Parathyroid adenoma (tissue), 2 donors: Measurements from ENCODE around the gene SS18L1.

Experiments
- H2AFZ ChIP-seq: fragments of 300-600 bp; sonication (generic); one replicate; pipeline ENCODE4 v1.7.0; 2017; ENCODE audit warnings: antibody characterized with exemption, mild to moderate bottlenecking
- H3K27ac ChIP-seq: fragments of 300-600 bp; sonication (generic); one replicate; pipeline ENCODE4 v1.7.0; 2017
- H3K27me3 ChIP-seq: fragments of 300-600 bp; sonication (generic); one replicate; pipeline ENCODE4 v1.7.0; 2017; ENCODE audit warnings: low read length; ENCODE audit not compliant: control insufficient read depth, insufficient read depth
- H3K36me3 ChIP-seq: fragments of 300-600 bp; sonication (generic); one replicate; pipeline ENCODE4 v1.7.0; 2017; ENCODE audit warnings: low read length; ENCODE audit not compliant: control insufficient read depth, insufficient read depth
- H3K4me1 ChIP-seq: fragments of 300-600 bp; sonication (generic); one replicate; pipeline ENCODE4 v1.7.0; 2017; ENCODE audit warnings: control low read depth
- H3K4me2 ChIP-seq: fragments of 300-600 bp; sonication (generic); one replicate; pipeline ENCODE4 v1.7.0; 2017; ENCODE audit warnings: low read length
- H3K4me3 ChIP-seq: fragments of 300-600 bp; sonication (generic); one replicate; pipeline ENCODE4 v1.7.0; 2017; ENCODE audit warnings: low read depth, low read length
- H3K79me2 ChIP-seq: fragments of 300-600 bp; sonication (generic); one replicate; pipeline ENCODE4 v1.7.0; 2017; ENCODE audit warnings: control low read depth
- H3K9ac ChIP-seq: fragments of 300-600 bp; sonication (generic); one replicate; pipeline ENCODE4 v1.7.0; 2017; ENCODE audit warnings: mild to moderate bottlenecking
- H3K9me3 ChIP-seq: fragments of 300-600 bp; sonication (generic); one replicate; pipeline ENCODE4 v1.7.0; 2017; ENCODE audit warnings: low read length; ENCODE audit not compliant: control insufficient read depth
- TF ChIP-seq, protein P1 (sequence below): fragments of 300-600 bp; sonication (generic); IDR thresholded peaks from one replicate; pipeline ENCODE4 v1.7.0; 2017; ENCODE audit warnings: antibody characterized with exemption, mild to moderate bottlenecking
- donor health status: primary hyperparathyroidism.

The SS18L1 gene

DNA sequence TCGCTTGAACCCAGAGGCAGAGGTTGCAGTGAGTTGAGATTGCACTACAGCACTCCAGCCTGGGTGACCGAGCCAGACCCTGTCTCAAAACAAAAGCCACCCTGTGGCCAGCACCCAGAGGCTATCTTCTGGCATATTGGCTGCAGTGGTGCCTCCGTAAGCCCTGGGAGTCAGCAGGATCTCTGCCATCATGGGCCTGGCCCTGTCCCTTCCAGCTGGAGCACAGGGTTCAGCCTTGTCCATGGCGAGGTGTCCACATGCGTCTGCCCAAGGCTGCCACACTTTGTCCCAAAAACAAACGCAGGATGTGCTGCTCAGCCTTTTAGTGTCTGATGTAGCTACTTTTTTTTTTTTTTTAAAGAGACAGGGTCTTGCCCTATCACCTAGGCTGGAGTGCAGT lies 23.9 kb downstream of the SS18L1 start:
- H3K4me3 ChIP-seq: no peak overlapping the region
- no peak overlapping the region for H2AFZ ChIP-seq
- no peaks in the 10 kb centered on the region for H3K36me3 ChIP-seq
- H3K79me2 ChIP-seq: no peaks in the 10 kb centered on the region
- TF ChIP-seq, protein P1, sequence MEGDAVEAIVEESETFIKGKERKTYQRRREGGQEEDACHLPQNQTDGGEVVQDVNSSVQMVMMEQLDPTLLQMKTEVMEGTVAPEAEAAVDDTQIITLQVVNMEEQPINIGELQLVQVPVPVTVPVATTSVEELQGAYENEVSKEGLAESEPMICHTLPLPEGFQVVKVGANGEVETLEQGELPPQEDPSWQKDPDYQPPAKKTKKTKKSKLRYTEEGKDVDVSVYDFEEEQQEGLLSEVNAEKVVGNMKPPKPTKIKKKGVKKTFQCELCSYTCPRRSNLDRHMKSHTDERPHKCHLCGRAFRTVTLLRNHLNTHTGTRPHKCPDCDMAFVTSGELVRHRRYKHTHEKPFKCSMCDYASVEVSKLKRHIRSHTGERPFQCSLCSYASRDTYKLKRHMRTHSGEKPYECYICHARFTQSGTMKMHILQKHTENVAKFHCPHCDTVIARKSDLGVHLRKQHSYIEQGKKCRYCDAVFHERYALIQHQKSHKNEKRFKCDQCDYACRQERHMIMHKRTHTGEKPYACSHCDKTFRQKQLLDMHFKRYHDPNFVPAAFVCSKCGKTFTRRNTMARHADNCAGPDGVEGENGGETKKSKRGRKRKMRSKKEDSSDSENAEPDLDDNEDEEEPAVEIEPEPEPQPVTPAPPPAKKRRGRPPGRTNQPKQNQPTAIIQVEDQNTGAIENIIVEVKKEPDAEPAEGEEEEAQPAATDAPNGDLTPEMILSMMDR: no peak
- H3K27me3 ChIP-seq: no peaks in the 10 kb centered on the region
- H3K27ac ChIP-seq: no peak overlapping the region
- no peak overlapping the region for H3K9ac ChIP-seq
- H3K4me1 ChIP-seq: no peaks in the 10 kb centered on the region
- no peaks in the 10 kb centered on the region for H3K9me3 ChIP-seq
- no peak overlapping the region for H3K4me2 ChIP-seq

DNA sequence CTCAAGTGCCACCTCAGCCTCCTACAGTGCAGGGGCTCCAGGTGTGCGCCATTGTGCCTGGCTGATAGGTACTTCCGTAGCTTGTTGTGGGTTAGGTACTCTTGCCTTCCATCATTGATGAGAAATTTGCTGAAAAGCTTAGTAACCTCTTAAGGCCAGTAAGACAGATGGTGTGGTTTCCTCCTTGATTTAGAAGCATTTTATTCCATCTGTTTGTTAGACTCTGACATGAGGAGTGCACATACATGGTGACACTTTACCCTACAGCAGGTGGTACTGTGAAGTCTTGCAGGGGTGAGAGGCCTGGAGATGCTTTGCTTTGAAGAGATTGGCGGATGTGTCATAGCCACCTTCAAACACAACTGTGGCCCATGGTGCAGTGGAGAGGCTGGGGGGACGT lies 24.5 kb downstream of the SS18L1 start:
- TF ChIP-seq, protein P1: no peak
- H3K4me1 ChIP-seq: no peaks in the 10 kb centered on the region
- H2AFZ ChIP-seq: no peak overlapping the region
- no peaks in the 10 kb centered on the region for H3K9me3 ChIP-seq
- H3K79me2 ChIP-seq: no peaks in the 10 kb centered on the region
- no peak overlapping the region for H3K4me2 ChIP-seq
- no peaks in the 10 kb centered on the region for H3K27me3 ChIP-seq
- no peaks in the 10 kb centered on the region for H3K36me3 ChIP-seq
- H3K9ac ChIP-seq: no peak overlapping the region
- H3K4me3 ChIP-seq: no peak overlapping the region
- no peak overlapping the region for H3K27ac ChIP-seq

DNA sequence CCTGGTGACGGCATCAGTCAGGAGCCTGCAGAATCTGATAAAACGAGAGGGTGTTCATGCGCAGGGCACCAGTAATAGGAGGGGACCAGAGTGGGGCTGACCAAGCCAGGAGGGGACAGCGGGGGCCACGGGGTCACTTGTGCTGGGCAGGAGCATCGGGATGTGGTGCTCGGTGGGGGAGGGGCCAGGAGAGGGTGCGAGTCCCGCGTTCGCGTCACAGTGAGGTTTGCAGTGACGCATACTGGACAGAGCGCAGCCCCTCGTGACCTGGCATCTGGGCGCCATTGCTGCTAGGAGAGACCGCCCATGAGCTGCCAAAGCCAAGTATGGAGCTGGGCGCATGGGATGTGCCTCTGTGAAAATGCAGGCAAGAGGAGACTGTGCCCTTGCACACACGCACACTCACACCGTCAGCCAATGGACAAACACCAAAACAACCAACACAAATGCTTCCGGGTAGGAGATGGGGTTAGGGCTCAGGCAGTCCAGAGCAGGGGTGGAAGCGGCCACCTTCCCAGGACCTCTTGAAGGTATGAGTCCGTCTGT lies 25.4 kb downstream of the SS18L1 start:
- H3K79me2 ChIP-seq: no peaks in the 10 kb centered on the region
- TF ChIP-seq, protein P1: no peak
- no peak overlapping the region for H3K9ac ChIP-seq
- H3K4me1 ChIP-seq: no peaks in the 10 kb centered on the region
- no peaks in the 10 kb centered on the region for H3K9me3 ChIP-seq
- H3K27ac ChIP-seq: no peak overlapping the region
- H3K4me2 ChIP-seq: no peak overlapping the region
- no peak overlapping the region for H3K4me3 ChIP-seq
- H3K36me3 ChIP-seq: no peaks in the 10 kb centered on the region
- no peaks in the 10 kb centered on the region for H3K27me3 ChIP-seq
- H2AFZ ChIP-seq: no peak overlapping the region

DNA sequence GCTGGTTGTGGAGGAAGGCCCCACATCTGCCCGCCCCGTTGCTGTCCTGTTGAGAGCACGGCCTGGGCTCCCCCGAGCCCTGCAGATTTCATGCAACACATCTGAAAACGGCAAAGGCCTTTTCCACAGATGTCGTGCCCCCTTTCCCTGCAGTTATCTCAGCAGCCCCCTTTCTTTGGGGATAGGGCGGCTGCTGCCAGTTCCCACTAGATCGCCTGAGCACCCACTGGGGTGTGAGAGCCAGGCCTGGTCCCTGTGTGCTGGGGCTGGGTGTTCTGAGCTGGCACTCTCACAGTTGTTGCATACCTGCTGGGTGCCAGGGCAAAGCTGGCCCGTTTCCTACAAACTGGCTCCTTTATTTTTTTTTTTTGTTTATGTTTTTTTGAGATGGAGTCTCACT lies 27.0 kb downstream of the SS18L1 start:
- H2AFZ ChIP-seq: no peak overlapping the region
- H3K27ac ChIP-seq: no peak overlapping the region
- no peak overlapping the region for H3K9ac ChIP-seq
- H3K4me2 ChIP-seq: no peak overlapping the region
- H3K9me3 ChIP-seq: no peaks in the 10 kb centered on the region
- no peak overlapping the region for H3K4me3 ChIP-seq
- H3K4me1 ChIP-seq: no peaks in the 10 kb centered on the region
- no peaks in the 10 kb centered on the region for H3K36me3 ChIP-seq
- TF ChIP-seq, protein P1: no peak
- H3K27me3 ChIP-seq: no peaks in the 10 kb centered on the region
- H3K79me2 ChIP-seq: no peaks in the 10 kb centered on the region

DNA sequence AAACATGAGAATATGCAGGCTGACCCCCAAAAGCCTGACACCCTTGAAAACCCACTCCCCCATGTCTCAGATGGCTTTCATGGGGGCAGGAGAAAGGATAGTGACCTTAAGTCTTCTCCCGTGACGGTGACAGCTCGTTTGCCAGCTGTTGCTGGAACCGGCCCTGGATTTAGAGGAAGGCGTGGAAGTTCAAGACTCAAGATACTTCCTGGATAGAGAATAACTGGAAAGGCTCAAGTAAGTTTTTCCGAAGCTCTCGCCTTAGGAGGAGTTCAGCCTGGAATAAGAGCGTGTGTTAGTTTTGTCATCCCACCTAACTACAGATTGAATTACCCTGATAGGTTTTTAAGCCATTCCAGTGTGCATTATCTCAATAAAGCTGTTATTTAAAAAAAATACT lies 27.7 kb downstream of the SS18L1 start:
- TF ChIP-seq, protein P1: no peak
- Histone ChIP-seq H2AFZ (no peak overlapping the region), H3K27me3 (no peaks in the 10 kb centered on the region), H3K79me2 (no peaks in the 10 kb centered on the region), H3K36me3 (no peaks in the 10 kb centered on the region), H3K27ac (peak overlapping the region; percentile 16), H3K9ac (no peak overlapping the region), H3K4me3 (no peak overlapping the region), H3K4me1 (no peaks in the 10 kb centered on the region), H3K9me3 (no peaks in the 10 kb centered on the region), H3K4me2 (no peak overlapping the region)
